ENCODE data around the gene MBNL3. TPM values are rescaled to one million over a fixed set of nuclear protein-coding genes. Genes with fewer than 3 reads are reported as not detected.

MBNL3 gene
- total and polyA plus RNA-seq, 9 of the 15 experiments (the other 6 are each of a cell fraction or from before 2014, with no cell fraction given): under 0.01 to 0.25 (median 0.16) TPM

DNA sequence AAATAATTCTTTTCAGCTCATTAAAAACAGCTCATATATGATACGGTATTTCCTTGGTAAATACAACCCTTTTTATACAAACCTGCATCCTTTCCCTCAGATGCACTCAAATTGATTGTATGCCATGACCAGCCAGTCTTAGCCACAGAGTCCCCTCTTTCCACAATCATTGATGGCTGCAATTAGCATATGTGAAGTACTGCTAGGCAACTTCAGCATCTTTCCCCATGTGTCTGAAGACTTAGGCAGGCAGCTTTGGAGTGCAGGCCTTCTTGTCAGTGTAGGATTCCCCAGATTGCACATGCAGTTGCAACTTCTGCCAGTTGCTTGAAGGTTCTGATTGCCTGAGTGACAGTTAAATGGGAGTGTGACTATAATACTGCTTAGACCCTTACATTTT, 15.6 kb upstream of the MBNL3 start (continued):
- TF ChIP-seq, protein P1, sequence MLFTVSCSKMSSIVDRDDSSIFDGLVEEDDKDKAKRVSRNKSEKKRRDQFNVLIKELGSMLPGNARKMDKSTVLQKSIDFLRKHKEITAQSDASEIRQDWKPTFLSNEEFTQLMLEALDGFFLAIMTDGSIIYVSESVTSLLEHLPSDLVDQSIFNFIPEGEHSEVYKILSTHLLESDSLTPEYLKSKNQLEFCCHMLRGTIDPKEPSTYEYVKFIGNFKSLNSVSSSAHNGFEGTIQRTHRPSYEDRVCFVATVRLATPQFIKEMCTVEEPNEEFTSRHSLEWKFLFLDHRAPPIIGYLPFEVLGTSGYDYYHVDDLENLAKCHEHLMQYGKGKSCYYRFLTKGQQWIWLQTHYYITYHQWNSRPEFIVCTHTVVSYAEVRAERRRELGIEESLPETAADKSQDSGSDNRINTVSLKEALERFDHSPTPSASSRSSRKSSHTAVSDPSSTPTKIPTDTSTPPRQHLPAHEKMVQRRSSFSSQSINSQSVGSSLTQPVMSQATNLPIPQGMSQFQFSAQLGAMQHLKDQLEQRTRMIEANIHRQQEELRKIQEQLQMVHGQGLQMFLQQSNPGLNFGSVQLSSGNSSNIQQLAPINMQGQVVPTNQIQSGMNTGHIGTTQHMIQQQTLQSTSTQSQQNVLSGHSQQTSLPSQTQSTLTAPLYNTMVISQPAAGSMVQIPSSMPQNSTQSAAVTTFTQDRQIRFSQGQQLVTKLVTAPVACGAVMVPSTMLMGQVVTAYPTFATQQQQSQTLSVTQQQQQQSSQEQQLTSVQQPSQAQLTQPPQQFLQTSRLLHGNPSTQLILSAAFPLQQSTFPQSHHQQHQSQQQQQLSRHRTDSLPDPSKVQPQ (CRISPR knock-in tag; IDR thresholded peaks at IDR 0.05; ENCODE audit: borderline replicate concordance): no peak
- TF ChIP-seq TAF15 (IDR thresholded peaks at IDR 0.05; ENCODE audit: low read depth, low read length): no peak
- TF ChIP-seq, protein P2, sequence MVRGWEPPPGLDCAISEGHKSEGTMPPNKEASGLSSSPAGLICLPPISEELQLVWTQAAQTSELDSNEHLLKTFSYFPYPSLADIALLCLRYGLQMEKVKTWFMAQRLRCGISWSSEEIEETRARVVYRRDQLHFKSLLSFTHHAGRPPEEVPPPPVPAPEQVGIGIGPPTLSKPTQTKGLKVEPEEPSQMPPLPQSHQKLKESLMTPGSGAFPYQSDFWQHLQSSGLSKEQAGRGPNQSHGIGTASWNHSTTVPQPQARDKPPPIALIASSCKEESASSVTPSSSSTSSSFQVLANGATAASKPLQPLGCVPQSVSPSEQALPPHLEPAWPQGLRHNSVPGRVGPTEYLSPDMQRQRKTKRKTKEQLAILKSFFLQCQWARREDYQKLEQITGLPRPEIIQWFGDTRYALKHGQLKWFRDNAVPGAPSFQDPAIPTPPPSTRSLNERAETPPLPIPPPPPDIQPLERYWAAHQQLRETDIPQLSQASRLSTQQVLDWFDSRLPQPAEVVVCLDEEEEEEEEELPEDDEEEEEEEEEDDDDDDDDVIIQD (CRISPR knock-in tag; IDR thresholded peaks at IDR 0.05): no peak
- no peak for TF ChIP-seq ZNF282 (CRISPR knock-in tag; IDR thresholded peaks at IDR 0.05)
- TF ChIP-seq ESRRA (IDR thresholded peaks at IDR 0.05; ENCODE audit: borderline replicate concordance, low read depth): no peak
- no peak for TF ChIP-seq PHTF2 (CRISPR knock-in tag; IDR thresholded peaks at IDR 0.05)
- no peak for TF ChIP-seq DMBX1 (CRISPR knock-in tag; IDR thresholded peaks at IDR 0.05; ENCODE audit: borderline replicate concordance)

- FAIRE-seq (no peak), DNase-seq (ENCODE audit: extremely low read depth in 1 of 4, low spot score in 3 of 4) (no peak), ATAC-seq (no peak)
- H3K9me3 ChIP-seq (replicated peaks; ENCODE audit: control insufficient read depth, insufficient read depth, low read depth, low read length): no peaks in the 10 kb centered on the region
- H3K36me3 ChIP-seq (ENCODE audit: control insufficient read depth, insufficient read depth, low read length): no peaks in the 10 kb centered on the region
- no peaks in the 10 kb centered on the region for H3K27me3 ChIP-seq (ENCODE audit: control insufficient read depth in 2 of 2, insufficient read depth in 2 of 2, low read length in 2 of 2)
- intact Hi-C loops (cut with micrococcal nuclease): no loop called here
- no peaks in the 10 kb centered on the region for H4K20me1 ChIP-seq (replicated peaks; ENCODE audit: control insufficient read depth, insufficient read depth, low read length)
- no peak overlapping the region for H3K4me2 ChIP-seq (ENCODE audit: insufficient read depth, low read length)
- H3K79me2 ChIP-seq (ENCODE audit: control insufficient read depth, insufficient read depth, low read length): no peaks in the 10 kb centered on the region
- H2AFZ ChIP-seq (ENCODE audit: low read depth, low read length): no peak overlapping the region
- in situ Hi-C loops (cut with MboI): no loop called here
- WGBS (ENCODE audit: insufficient coverage, low coverage, missing lambda C conversion rate): 0% methylated on average over 2 of the region's 2 CpGs
- no peaks in the 10 kb centered on the region for H3K4me1 ChIP-seq (replicated peaks in 1 of 2; ENCODE audit: control insufficient read depth in 2 of 2, insufficient read depth in 2 of 2, low read length in 2 of 2)
- H3K9me1 ChIP-seq (ENCODE audit: control insufficient read depth, insufficient read depth, low read length): no peaks in the 10 kb centered on the region
- H3K4me3 ChIP-seq: no peak overlapping the region
- BruUV-seq (replicated peaks): no TSS peak
- H3K27ac ChIP-seq (ENCODE audit: extremely low read depth, low read depth, low read length): no peak overlapping the region
- ChIA-PET CTCF (ENCODE audit: low intra/inter-chr PET ratio) (no interaction called here), POLR2A (no interaction called here)
- H3K9ac ChIP-seq (ENCODE audit: insufficient read depth in 1 of 2, low read depth in 2 of 2, low read length in 2 of 2): no peak overlapping the region
- TF ChIP-seq CREB1 (IDR thresholded peaks at IDR 0.05) (no peak), CREB1 (CRISPR knock-in tag; IDR thresholded peaks at IDR 0.05) (no peak), SMAD2 (IDR thresholded peaks at IDR 0.05; ENCODE audit: low read depth, low read length) (no peak), THRB (CRISPR knock-in tag; conservative IDR thresholded peaks at IDR 0.05) (no peak), ARID1B (IDR thresholded peaks at IDR 0.05) (no peak), NR4A1 (CRISPR knock-in tag; IDR thresholded peaks at IDR 0.05) (no peak), NR4A1 (tag; IDR thresholded peaks at IDR 0.05) (no peak), HLTF (IDR thresholded peaks at IDR 0.05) (no peak), BCL6 (CRISPR knock-in tag; IDR thresholded peaks at IDR 0.05) (no peak)
- TF ChIP-seq, protein P3, sequence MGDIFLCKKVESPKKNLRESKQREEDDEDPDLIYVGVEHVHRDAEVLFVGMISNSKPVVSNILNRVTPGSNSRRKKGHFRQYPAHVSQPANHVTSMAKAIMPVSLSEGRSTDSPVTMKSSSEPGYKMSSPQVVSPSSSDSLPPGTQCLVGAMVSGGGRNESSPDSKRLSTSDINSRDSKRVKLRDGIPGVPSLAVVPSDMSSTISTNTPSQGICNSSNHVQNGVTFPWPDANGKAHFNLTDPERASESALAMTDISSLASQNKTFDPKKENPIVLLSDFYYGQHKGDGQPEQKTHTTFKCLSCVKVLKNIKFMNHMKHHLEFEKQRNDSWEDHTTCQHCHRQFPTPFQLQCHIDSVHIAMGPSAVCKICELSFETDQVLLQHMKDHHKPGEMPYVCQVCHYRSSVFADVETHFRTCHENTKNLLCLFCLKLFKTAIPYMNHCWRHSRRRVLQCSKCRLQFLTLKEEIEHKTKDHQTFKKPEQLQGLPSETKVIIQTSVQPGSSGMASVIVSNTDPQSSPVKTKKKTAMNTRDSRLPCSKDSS (IDR thresholded peaks at IDR 0.05; ENCODE audit: low read depth, partially characterized antibody): no peak
Observed at GRCh38 chrX:132501606-132502005, 12.8 kb upstream of the MBNL3 start.
